Measurements from ENCODE around the gene HNRNPL. TPM values are rescaled to one million over a fixed set of nuclear protein-coding genes. Genes with fewer than 3 reads are reported as not detected.
"Not testable (repeated sequence)": the region's sequence is repeated elsewhere in the genome, so short reads cannot be mapped to it uniquely, and the experiment has no call there.

The HNRNPL gene
- total and polyA plus RNA-seq, 9 of the 15 experiments (the other 6 are each of a cell fraction or from before 2014, with no cell fraction given) = 39.5 to 610 (median 299) TPM

DNA sequence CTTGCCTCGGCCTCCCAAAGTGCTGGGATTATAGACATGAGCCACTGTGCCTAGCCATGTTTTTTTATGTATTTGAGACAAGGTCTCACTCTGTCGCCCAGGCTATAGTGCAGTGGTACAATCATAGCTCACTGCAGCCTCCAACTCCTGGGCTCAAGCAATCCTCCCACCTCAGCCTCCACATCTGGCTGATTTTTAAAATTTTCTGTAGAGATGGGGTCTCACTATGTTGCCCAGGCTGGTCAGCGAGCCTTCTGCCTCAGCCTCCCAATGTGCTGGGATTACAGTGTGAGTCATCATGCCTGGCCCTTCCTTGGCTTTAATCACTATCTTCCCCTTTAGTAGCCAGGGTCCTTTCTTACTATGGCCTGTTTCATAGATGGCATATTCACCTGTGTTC is 34.9 kb upstream of the HNRNPL start:
- H3K4me2 ChIP-seq (ENCODE audit: insufficient read depth, low read length); H3K27me3 ChIP-seq (ENCODE audit: control insufficient read depth in 2 of 2, insufficient read depth in 2 of 2, low read length in 2 of 2); H3K9me1 ChIP-seq (ENCODE audit: control insufficient read depth, insufficient read depth, low read length); ATAC-seq; H3K9me3 ChIP-seq (replicated peaks; ENCODE audit: control insufficient read depth, insufficient read depth, low read depth, low read length); H2AFZ ChIP-seq (ENCODE audit: low read depth, low read length); intact Hi-C loops (cut with micrococcal nuclease); H3K9ac ChIP-seq (ENCODE audit: insufficient read depth in 1 of 2, low read depth in 2 of 2, low read length in 2 of 2); BruUV-seq (replicated peaks); FAIRE-seq; H3K27ac ChIP-seq (ENCODE audit: extremely low read depth, low read depth, low read length); in situ Hi-C loops (cut with MboI); H4K20me1 ChIP-seq (replicated peaks; ENCODE audit: control insufficient read depth, insufficient read depth, low read length); H3K79me2 ChIP-seq (ENCODE audit: control insufficient read depth, insufficient read depth, low read length); DNase-seq (ENCODE audit: extremely low read depth in 1 of 4, low spot score in 3 of 4); H3K4me3 ChIP-seq; CTCF ChIA-PET (ENCODE audit: low intra/inter-chr PET ratio): not testable (repeated sequence)
- 92% methylated on average over 3 of the region's 3 CpGs for WGBS (ENCODE audit: insufficient coverage, low coverage, missing lambda C conversion rate)
- peaks cover 22% of the 10 kb centered on the region; the same call in 2 of the 3 replicates for H3K36me3 ChIP-seq (ENCODE audit: control insufficient read depth, insufficient read depth, low read length)
- POLR2A ChIA-PET = interaction anchor here (0.7 kb wide), 1 partner anchor 156 kb away, joined by 3 read pairs; no protein-coding TSS in a partner anchor
- H3K4me1 ChIP-seq (replicated peaks in 1 of 2; ENCODE audit: control insufficient read depth in 2 of 2, insufficient read depth in 2 of 2, low read length in 2 of 2) = peaks cover 18 to 48% of the 10 kb centered on the region in 2 experiments; a peak in 4 of 5 replicates
- peak; percentile 66; the same call in 1 of the 2 replicates for TF ChIP-seq BCOR (IDR thresholded peaks at IDR 0.05)
- TF ChIP-seq KDM1A (IDR thresholded peaks at IDR 0.05) = peak in 1 of 2 experiments; percentile 36; a peak in 1 of 4 replicates
- peak; percentile 98 for TF ChIP-seq ZNF121 (CRISPR knock-in tag; conservative IDR thresholded peaks at IDR 0.05)
- TF ChIP-seq RCOR1 (IDR thresholded peaks at IDR 0.05; ENCODE audit: borderline replicate concordance in 1 of 2, low read depth in 2 of 2, low read length in 2 of 2) = 0 out of 4 replicates have a peak, but pooled peaks of 1 of the 2 experiments have one; percentile 9
- TF ChIP-seq RBM25 (IDR thresholded peaks at IDR 0.05; ENCODE audit: low read depth, low read length, severe bottlenecking) = peak; percentile 52

DNA sequence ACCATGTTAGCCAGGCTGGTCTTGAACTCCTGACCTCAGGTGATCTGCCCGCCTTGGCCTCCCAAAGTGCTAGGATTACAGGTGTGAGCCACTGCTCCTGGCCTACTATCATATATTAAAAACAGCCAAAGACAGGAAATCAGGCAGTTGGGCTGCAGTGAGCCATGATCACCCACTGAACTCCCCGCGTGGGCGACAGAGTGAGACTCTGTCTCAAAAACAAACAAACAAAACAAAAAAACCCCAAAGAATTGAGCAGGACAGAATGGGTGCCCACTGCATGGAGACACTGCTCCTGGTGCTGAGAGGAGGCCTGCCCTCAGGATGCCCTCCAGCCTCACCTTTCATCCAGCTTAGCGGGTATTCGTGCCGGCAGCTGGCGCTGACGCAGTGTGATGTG is 33.5 kb upstream of the HNRNPL start:
- Histone ChIP-seq H3K9me1 (ENCODE audit: control insufficient read depth, insufficient read depth, low read length) (no peaks in the 10 kb centered on the region), H3K4me2 (ENCODE audit: insufficient read depth, low read length) (no peak overlapping the region), H3K4me1 (replicated peaks in 1 of 2; ENCODE audit: control insufficient read depth in 2 of 2, insufficient read depth in 2 of 2, low read length in 2 of 2) (peaks cover 24 to 56% of the 10 kb centered on the region in 2 experiments; a peak in 4 of 5 replicates), H2AFZ (ENCODE audit: low read depth, low read length) (no peak overlapping the region), H4K20me1 (replicated peaks; ENCODE audit: control insufficient read depth, insufficient read depth, low read length) (no peaks in the 10 kb centered on the region), H3K9me3 (replicated peaks; ENCODE audit: control insufficient read depth, insufficient read depth, low read depth, low read length) (no peaks in the 10 kb centered on the region), H3K27me3 (ENCODE audit: control insufficient read depth in 2 of 2, insufficient read depth in 2 of 2, low read length in 2 of 2) (no peaks in the 10 kb centered on the region), H3K36me3 (ENCODE audit: control insufficient read depth, insufficient read depth, low read length) (peaks cover 8% of the 10 kb centered on the region; the same call in 2 of the 3 replicates), H3K9ac (ENCODE audit: insufficient read depth in 1 of 2, low read depth in 2 of 2, low read length in 2 of 2) (peak overlapping the region in 1 of 2 experiments; percentile 70; a peak in 1 of 4 replicates), H3K4me3 (no peak overlapping the region), H3K27ac (ENCODE audit: extremely low read depth, low read depth, low read length) (no peak overlapping the region), H3K79me2 (ENCODE audit: control insufficient read depth, insufficient read depth, low read length) (no peaks in the 10 kb centered on the region)
- CTCF ChIA-PET (ENCODE audit: low intra/inter-chr PET ratio) = no interaction called here
- FAIRE-seq (no peak), ATAC-seq (no peak), DNase-seq (ENCODE audit: extremely low read depth in 1 of 4, low spot score in 3 of 4) (no peak)
- in situ Hi-C loops (cut with MboI) (no loop called here), intact Hi-C loops (cut with micrococcal nuclease) (no loop called here)
- POLR2A ChIA-PET = interaction anchor here (0.7 to 1.0 kb wide), 3 partner anchors 17 to 345 kb away, joined by 3 to 5 read pairs (median 3); partner anchors contain the start of gene NFKBIB
- WGBS (ENCODE audit: insufficient coverage, low coverage, missing lambda C conversion rate) = 77% methylated on average over 8 of the region's 9 CpGs
- no TSS peak for BruUV-seq (replicated peaks)
- TF ChIP-seq, protein P1, sequence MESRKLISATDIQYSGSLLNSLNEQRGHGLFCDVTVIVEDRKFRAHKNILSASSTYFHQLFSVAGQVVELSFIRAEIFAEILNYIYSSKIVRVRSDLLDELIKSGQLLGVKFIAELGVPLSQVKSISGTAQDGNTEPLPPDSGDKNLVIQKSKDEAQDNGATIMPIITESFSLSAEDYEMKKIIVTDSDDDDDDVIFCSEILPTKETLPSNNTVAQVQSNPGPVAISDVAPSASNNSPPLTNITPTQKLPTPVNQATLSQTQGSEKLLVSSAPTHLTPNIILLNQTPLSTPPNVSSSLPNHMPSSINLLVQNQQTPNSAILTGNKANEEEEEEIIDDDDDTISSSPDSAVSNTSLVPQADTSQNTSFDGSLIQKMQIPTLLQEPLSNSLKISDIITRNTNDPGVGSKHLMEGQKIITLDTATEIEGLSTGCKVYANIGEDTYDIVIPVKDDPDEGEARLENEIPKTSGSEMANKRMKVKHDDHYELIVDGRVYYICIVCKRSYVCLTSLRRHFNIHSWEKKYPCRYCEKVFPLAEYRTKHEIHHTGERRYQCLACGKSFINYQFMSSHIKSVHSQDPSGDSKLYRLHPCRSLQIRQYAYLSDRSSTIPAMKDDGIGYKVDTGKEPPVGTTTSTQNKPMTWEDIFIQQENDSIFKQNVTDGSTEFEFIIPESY (CRISPR knock-in tag; IDR thresholded peaks at IDR 0.05) = peak; percentile 58; the same call in 1 of the 2 replicates
- TF ChIP-seq, protein P2, sequence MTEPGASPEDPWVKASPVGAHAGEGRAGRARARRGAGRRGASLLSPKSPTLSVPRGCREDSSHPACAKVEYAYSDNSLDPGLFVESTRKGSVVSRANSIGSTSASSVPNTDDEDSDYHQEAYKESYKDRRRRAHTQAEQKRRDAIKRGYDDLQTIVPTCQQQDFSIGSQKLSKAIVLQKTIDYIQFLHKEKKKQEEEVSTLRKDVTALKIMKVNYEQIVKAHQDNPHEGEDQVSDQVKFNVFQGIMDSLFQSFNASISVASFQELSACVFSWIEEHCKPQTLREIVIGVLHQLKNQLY (CRISPR knock-in tag; conservative IDR thresholded peaks at IDR 0.05) = no peak
- TF ChIP-seq, protein P3, sequence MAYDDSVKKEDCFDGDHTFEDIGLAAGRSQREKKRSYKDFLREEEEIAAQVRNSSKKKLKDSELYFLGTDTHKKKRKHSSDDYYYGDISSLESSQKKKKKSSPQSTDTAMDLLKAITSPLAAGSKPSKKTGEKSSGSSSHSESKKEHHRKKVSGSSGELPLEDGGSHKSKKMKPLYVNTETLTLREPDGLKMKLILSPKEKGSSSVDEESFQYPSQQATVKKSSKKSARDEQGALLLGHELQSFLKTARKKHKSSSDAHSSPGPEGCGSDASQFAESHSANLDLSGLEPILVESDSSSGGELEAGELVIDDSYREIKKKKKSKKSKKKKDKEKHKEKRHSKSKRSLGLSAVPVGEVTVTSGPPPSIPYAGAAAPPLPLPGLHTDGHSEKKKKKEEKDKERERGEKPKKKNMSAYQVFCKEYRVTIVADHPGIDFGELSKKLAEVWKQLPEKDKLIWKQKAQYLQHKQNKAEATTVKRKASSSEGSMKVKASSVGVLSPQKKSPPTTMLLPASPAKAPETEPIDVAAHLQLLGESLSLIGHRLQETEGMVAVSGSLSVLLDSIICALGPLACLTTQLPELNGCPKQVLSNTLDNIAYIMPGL (CRISPR knock-in tag; IDR thresholded peaks at IDR 0.05) = no peak
- peak; percentile 50 for TF ChIP-seq EGR1 (conservative IDR thresholded peaks at IDR 0.05)
